ENCODE results near the gene ZNF385B.

ZNF385B gene

DNA sequence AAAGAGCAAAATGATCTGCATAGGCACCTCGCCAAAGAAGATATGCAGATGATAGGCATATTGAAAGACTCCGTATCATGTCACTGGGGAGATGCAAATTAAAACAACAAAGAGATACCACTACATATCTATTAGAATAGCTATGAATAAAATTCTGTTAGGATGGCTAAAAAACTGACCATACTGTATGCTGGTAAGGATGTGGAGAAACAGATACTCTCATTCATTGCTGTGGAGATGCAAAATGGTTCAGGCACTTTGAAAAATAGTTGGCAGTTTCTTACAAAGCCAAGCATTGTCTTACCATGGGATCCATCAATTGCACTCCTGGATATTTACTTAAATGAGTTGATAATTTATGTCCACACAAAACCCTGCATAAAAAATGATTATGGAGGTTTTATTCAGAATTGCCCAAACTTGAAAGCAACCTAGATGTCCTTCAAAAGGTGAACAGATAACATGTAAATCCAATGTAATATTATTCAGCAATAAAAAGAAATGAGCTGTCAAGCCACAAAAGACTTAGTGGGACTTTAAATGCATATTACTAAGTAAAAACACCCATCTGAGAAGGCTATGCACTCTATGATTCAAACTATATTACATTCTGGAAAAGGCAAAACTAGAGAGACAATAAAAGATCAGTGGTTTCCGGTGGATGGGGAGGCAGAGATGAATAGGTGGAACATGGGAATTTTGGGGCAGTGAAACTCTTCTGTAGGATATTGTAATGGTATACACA is 31.2 kb downstream of the ZNF385B start:
- no peaks in the 10 kb centered on the region for H3K4me1 ChIP-seq
- no peaks in the 10 kb centered on the region for H3K9me3 ChIP-seq
- no peaks in the 10 kb centered on the region for H3K27me3 ChIP-seq
- H3K4me3 ChIP-seq = no peak overlapping the region
- H4K20me1 ChIP-seq = no peaks in the 10 kb centered on the region
- no peak overlapping the region for H3K4me2 ChIP-seq
- H3K27ac ChIP-seq = no peak overlapping the region
- no peaks in the 10 kb centered on the region for H3K36me3 ChIP-seq
- H3K9ac ChIP-seq = no peak overlapping the region
- no peak for TF ChIP-seq Cebpa-rat (IDR thresholded peaks at IDR 0.05)

DNA sequence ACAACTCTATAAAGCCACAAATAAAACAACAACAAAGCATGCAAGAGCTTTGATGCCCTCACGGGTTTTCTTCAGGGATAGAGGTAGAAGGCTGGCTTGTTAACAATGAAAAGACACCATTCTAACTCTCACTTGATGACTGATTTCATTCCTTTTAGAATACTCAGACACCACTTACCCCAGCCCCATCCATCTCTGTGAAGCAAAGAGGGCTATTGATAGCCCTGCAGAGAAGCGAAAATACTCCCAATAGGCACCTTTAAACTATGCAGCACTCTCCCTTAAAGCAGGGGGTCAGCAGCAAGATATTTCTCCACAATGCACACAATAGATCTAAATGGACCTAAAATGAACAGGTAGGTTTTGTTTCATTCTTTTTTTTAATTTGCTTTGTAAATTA is 35.1 kb downstream of the ZNF385B start:
- no peak overlapping the region for H3K4me2 ChIP-seq
- no peak overlapping the region for H3K27ac ChIP-seq
- H3K9ac ChIP-seq = no peak overlapping the region

DNA sequence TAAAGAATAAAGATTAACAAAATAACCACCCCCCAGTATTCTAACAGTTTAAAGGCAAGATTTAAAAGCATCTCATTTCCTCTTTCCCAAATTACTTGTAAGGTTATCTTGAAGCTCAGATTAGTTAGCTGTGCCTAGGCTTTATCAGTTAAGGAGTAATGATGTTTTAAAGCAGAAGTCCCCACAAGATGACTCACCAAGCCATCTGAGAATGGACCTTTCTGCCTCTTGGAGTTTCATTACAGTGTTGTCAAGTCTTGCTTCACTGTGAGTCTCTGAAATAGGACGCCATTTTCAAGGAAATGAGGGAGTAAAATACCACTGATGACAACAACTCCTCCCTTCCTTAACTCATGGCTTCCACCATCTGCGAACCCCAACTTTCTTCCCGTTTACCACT is 35.9 kb downstream of the ZNF385B start:
- H3K9me3 ChIP-seq = no peaks in the 10 kb centered on the region
- H3K27ac ChIP-seq = no peak overlapping the region
- H3K4me3 ChIP-seq = no peak overlapping the region
- TF ChIP-seq Cebpa-rat (IDR thresholded peaks at IDR 0.05) = no peak
- no peak overlapping the region for H3K9ac ChIP-seq
- H3K27me3 ChIP-seq = no peaks in the 10 kb centered on the region
- H3K36me3 ChIP-seq = no peaks in the 10 kb centered on the region
- no peak overlapping the region for H3K4me2 ChIP-seq
- no peaks in the 10 kb centered on the region for H4K20me1 ChIP-seq
- H3K4me1 ChIP-seq = no peaks in the 10 kb centered on the region

More for the DNA sequence above, 35.1 kb downstream of the ZNF385B start:
- no peaks in the 10 kb centered on the region for H3K4me1 ChIP-seq
- H3K4me3 ChIP-seq = no peak overlapping the region
- H3K36me3 ChIP-seq = no peaks in the 10 kb centered on the region
- no peak for TF ChIP-seq Cebpa-rat (IDR thresholded peaks at IDR 0.05)
- no peaks in the 10 kb centered on the region for H3K27me3 ChIP-seq
- no peaks in the 10 kb centered on the region for H3K9me3 ChIP-seq
- H4K20me1 ChIP-seq = no peaks in the 10 kb centered on the region

DNA sequence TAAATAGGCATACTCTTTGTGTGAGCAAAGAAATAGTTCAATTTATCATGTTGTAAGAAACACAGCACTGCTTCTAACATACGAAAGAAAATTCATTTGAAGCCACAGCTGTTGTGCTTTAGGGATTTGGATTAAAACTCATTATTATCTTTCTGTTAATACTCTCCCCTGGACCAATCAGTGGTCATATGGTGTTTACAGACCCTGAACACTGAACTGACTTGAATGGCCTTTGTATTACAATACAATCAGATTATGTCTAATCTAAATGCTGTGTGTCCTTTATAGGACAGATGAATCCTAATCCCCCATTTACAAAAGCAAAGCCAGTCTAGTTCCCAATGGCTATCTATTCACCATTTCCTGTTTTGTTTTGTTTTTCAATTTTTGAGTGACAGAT is 36.5 kb downstream of the ZNF385B start:
- no peak for TF ChIP-seq Cebpa-rat (IDR thresholded peaks at IDR 0.05)
- Histone ChIP-seq H4K20me1 (no peaks in the 10 kb centered on the region), H3K36me3 (no peaks in the 10 kb centered on the region)

DNA sequence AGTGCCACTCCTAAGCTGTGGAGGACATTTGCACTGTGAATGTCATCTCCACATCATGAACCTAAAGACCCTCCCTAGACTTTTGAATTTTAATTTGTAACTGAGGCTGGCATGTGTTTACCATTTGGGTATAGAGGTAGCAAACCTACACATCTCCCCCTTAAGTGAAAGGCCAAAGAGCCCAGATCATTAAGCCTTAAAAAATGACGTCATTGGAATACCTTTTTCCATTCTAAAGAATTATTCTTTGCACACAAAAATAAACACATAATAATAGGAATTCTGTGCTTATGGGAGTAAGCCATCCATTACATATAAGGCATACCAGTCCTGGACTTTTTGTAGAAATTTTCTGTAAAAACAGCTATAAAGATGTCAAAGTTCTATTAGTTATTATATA is 38.9 kb downstream of the ZNF385B start:
- no peak for TF ChIP-seq Cebpa-rat (IDR thresholded peaks at IDR 0.05)
- Histone ChIP-seq H3K36me3 (no peaks in the 10 kb centered on the region), H3K4me1 (no peaks in the 10 kb centered on the region), H3K4me2 (no peak overlapping the region), H3K9ac (no peak overlapping the region), H3K4me3 (no peak overlapping the region), H3K27me3 (no peaks in the 10 kb centered on the region), H3K9me3 (no peaks in the 10 kb centered on the region), H3K27ac (no peak overlapping the region), H4K20me1 (no peaks in the 10 kb centered on the region)

More for the DNA sequence above, 36.5 kb downstream of the ZNF385B start:
- Histone ChIP-seq H3K27ac (no peak overlapping the region), H3K4me1 (no peaks in the 10 kb centered on the region), H3K27me3 (no peaks in the 10 kb centered on the region), H3K9me3 (no peaks in the 10 kb centered on the region), H3K9ac (no peak overlapping the region), H3K4me2 (no peak overlapping the region), H3K4me3 (no peak overlapping the region)

GRCh38 chr2:179818546-179818945 is 42.9 kb downstream of the ZNF385B start:
- H3K4me3 ChIP-seq = no peak overlapping the region
- H3K9ac ChIP-seq = no peak overlapping the region
- H3K9me3 ChIP-seq = no peaks in the 10 kb centered on the region
- H3K27me3 ChIP-seq = no peaks in the 10 kb centered on the region
- H3K4me1 ChIP-seq = no peaks in the 10 kb centered on the region
- TF ChIP-seq Cebpa-rat (IDR thresholded peaks at IDR 0.05) = no peak
- H3K27ac ChIP-seq = no peak overlapping the region
- no peaks in the 10 kb centered on the region for H3K36me3 ChIP-seq
- H4K20me1 ChIP-seq = no peaks in the 10 kb centered on the region
- no peak overlapping the region for H3K4me2 ChIP-seq

DNA sequence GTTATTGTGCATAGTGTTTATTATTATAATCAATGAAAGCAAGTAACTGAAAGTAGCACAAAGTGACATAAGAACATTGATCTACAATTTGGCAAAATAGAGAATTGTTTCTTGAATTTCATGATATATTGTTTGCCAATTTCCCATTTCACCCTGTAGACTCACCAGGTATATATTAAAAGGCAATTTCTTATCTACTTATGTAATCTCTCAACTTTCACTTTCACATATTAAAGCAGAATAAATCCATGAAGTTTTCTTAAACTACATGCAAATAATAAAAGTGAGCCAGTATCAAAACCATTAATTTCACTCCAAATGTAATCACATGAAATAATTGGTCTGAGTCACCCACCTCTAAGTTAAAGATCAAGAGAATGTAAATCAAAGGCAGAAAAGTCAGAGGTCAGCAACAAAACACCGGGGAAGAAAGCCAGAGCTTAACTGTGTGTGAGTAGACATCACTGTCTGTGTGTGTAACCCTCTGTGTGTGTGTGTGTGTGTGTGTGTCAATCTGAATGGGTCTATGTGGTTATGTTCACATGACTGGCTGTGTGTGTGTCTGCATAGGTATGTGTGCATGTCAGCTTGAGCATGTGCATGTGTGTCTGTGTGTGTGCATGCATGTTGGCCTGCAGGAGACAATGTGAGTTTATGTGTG is 44.1 kb downstream of the ZNF385B start:
- Histone ChIP-seq H3K27me3 (no peaks in the 10 kb centered on the region), H3K4me2 (no peak overlapping the region), H3K4me1 (no peaks in the 10 kb centered on the region), H3K9ac (no peak overlapping the region), H3K27ac (no peak overlapping the region), H3K36me3 (no peaks in the 10 kb centered on the region), H3K9me3 (no peaks in the 10 kb centered on the region; the same call in 1 of the 2 replicates), H3K4me3 (no peak overlapping the region), H4K20me1 (no peaks in the 10 kb centered on the region)
- TF ChIP-seq Cebpa-rat (IDR thresholded peaks at IDR 0.05) = no peak

GRCh38 chr2:179814050-179814449 is 47.4 kb downstream of the ZNF385B start:
- Histone ChIP-seq H3K4me1 (no peaks in the 10 kb centered on the region), H3K4me3 (no peak overlapping the region), H3K27me3 (no peaks in the 10 kb centered on the region), H3K27ac (no peak overlapping the region), H3K36me3 (no peaks in the 10 kb centered on the region), H3K4me2 (no peak overlapping the region), H3K9ac (no peak overlapping the region), H3K9me3 (peaks cover 7% of the 10 kb centered on the region; the same call in 1 of the 2 replicates), H4K20me1 (no peaks in the 10 kb centered on the region)
- no peak for TF ChIP-seq Cebpa-rat (IDR thresholded peaks at IDR 0.05)

GRCh38 chr2:179812501-179812900 is 48.9 kb downstream of the ZNF385B start:
- H3K9me3 ChIP-seq = peaks cover 7% of the 10 kb centered on the region; the same call in 1 of the 2 replicates
- H3K4me1 ChIP-seq = no peaks in the 10 kb centered on the region
- H4K20me1 ChIP-seq = no peaks in the 10 kb centered on the region
- no peak overlapping the region for H3K9ac ChIP-seq
- H3K27me3 ChIP-seq = no peaks in the 10 kb centered on the region
- no peak overlapping the region for H3K27ac ChIP-seq
- H3K4me2 ChIP-seq = no peak overlapping the region
- no peak overlapping the region for H3K4me3 ChIP-seq
- no peaks in the 10 kb centered on the region for H3K36me3 ChIP-seq
- no peak for TF ChIP-seq Cebpa-rat (IDR thresholded peaks at IDR 0.05)

DNA sequence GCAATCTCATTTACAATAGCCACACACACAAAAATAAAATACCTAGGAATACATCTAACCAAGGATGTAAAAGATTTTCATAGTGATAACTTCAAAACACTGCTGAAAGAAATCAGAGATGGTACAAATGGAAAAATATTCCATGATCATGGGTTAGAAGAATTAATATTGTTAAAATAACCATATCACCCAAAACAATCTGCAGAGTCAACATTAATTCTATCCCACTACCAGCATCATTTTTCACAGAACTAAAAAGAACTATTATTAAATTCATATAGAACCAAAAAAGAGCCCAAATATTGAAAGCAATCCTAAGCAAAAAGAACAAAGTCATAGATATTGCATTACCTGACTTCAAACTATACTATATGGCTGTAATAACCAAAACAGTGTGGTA is 50.4 kb downstream of the ZNF385B start:
- Histone ChIP-seq H3K27me3 (no peaks in the 10 kb centered on the region), H4K20me1 (no peaks in the 10 kb centered on the region), H3K4me1 (no peaks in the 10 kb centered on the region), H3K9me3 (peaks cover 7% of the 10 kb centered on the region; the same call in 1 of the 2 replicates), H3K4me2 (no peak overlapping the region), H3K9ac (no peak overlapping the region), H3K4me3 (no peak overlapping the region), H3K36me3 (no peaks in the 10 kb centered on the region), H3K27ac (no peak overlapping the region)
- TF ChIP-seq Cebpa-rat (IDR thresholded peaks at IDR 0.05) = no peak
